Lung (tissue), 12 donors: ENCODE measurements around the gene ZBTB7A. TPM values are rescaled to one million over a fixed set of nuclear protein-coding genes. Genes with fewer than 3 reads are reported as not detected.

Source experiments
- ATAC-seq: fragments of 200-7000 bp; cut with Tn5 transposase; one replicate; pipeline ENCODE4 v1.9.1; 2020; ENCODE audit warnings: moderate number of reproducible peaks; ENCODE audit not compliant: insufficient read depth, low FRiP score
- DNase-seq, 3 donors: peaks; one replicate each; pipeline ENCODE4 v3.0.0-alpha.2; 2013 to 2017
- H3K27ac ChIP-seq, 2 donors: one replicate each; pipeline ENCODE4 v1.5.1; 2013; ENCODE audit warnings: mild to moderate bottlenecking in 2 of 2, moderate library complexity in 2 of 2, control low read depth in 1 of 2, inconsistent platforms in 1 of 2, low read depth in 1 of 2, low read length in 1 of 2
- H3K27me3 ChIP-seq, 3 donors: one replicate each; pipeline ENCODE4 v1.5.1; 2013; ENCODE audit warnings: low read length in 2 of 3; ENCODE audit not compliant: control insufficient read depth in 3 of 3, insufficient read depth in 3 of 3
- H3K36me3 ChIP-seq, 4 donors: one replicate each; pipeline ENCODE4 v1.5.1; 2013; ENCODE audit warnings: low read length in 4 of 4, mild to moderate bottlenecking in 1 of 4, moderate library complexity in 1 of 4; ENCODE audit not compliant: control insufficient read depth in 4 of 4, insufficient read depth in 4 of 4
- H3K4me1 ChIP-seq, 5 donors: one replicate each; pipeline ENCODE4 v1.5.1; 2013; ENCODE audit warnings: low read length in 5 of 5, mild to moderate bottlenecking in 2 of 5, moderate library complexity in 1 of 5; ENCODE audit not compliant: control insufficient read depth in 5 of 5, insufficient read depth in 5 of 5
- H3K4me3 ChIP-seq: one replicate; pipeline ENCODE4 v1.5.1; 2013; ENCODE audit warnings: mild to moderate bottlenecking, control low read depth, moderate library complexity
- H3K9ac ChIP-seq, 2 donors: one replicate each; pipeline ENCODE4 v1.5.1; 2013; ENCODE audit warnings: low read length in 2 of 2, control low read depth in 1 of 2; ENCODE audit not compliant: insufficient read depth in 1 of 2
- H3K9me3 ChIP-seq, 4 donors: one replicate each; pipeline ENCODE4 v1.5.1; 2013; ENCODE audit warnings: low read length in 3 of 4, mild to moderate bottlenecking in 1 of 4, moderate library complexity in 1 of 4; ENCODE audit not compliant: control insufficient read depth in 4 of 4, insufficient read depth in 3 of 4
- WGBS, 2 donors: extraction: QIAGEN DNeasy Blood & Tissue Kit; methylation state at CpG; one replicate each; pipeline ENCODE4 v1.1.7; 2013; 5-methylcytosine and 5-hydroxymethylcytosine counted together
- polyA plus RNA-seq, 2 donors: library from polyadenylated mRNA; stranded (reverse); fragments of 200-250 nt; gene quantifications; one replicate each; pipeline ENCODE4 v1.2.1, GENCODE V29; 2013
- total RNA-seq, 2 donors: library from RNA; depleted of rRNA in 1 of 2; stranded (reverse); fragments of >200 nt in 1 of 2; gene quantifications; one replicate each; pipeline ENCODE4 v1.2.1, GENCODE V29; 2014 to 2021
- TF ChIP-seq, protein P1 (sequence below): IDR thresholded peaks from 2 replicates; pipeline ENCODE4 v1.5.1; 2012; ENCODE audit warnings: mild to moderate bottlenecking; ENCODE audit errors: control extremely low read depth, extremely low read depth
- donor health status: control.
- donor health status: control.
- donor health status: Bipolar disorder and iron deficiency.
- donor health status: healthy.
- donor health status: DM: yes; HTN: yes; CAD: no.

The ZBTB7A gene
- total and polyA plus RNA-seq, 4 donors, result 13.4 to 68.0 (median 19.5) TPM

DNA sequence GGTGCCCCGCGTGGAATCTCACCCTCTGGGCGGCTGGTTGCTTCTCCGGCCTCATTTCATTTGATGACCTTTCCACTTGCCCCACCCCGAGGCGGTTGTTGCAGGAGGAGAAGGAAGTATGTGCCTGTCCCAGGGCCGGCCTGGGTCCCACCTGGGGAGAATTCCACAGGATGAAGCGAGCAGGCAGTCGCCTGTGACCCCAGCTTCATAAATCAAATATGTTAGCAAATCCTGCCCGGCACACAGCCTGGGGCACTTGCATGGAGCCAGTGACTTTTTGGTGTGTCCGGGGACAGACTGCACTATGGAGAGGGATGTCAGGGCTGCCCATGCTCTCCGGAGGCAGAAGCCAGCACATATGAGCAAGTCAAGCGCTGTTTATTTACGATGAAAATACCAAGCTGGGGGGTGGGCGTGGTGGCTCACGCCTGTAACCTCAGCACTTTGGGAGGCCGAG is 19.7 kb upstream of the ZBTB7A start:
- H3K9me3 ChIP-seq, result no peaks in the 10 kb centered on the region
- ATAC-seq (no peak), DNase-seq (no peak)
- H3K4me1 ChIP-seq, result peaks cover 0 to 8% (median 0%) of the 10 kb centered on the region in 5 donors
- no peak overlapping the region for H3K9ac ChIP-seq
- TF ChIP-seq, protein P1, sequence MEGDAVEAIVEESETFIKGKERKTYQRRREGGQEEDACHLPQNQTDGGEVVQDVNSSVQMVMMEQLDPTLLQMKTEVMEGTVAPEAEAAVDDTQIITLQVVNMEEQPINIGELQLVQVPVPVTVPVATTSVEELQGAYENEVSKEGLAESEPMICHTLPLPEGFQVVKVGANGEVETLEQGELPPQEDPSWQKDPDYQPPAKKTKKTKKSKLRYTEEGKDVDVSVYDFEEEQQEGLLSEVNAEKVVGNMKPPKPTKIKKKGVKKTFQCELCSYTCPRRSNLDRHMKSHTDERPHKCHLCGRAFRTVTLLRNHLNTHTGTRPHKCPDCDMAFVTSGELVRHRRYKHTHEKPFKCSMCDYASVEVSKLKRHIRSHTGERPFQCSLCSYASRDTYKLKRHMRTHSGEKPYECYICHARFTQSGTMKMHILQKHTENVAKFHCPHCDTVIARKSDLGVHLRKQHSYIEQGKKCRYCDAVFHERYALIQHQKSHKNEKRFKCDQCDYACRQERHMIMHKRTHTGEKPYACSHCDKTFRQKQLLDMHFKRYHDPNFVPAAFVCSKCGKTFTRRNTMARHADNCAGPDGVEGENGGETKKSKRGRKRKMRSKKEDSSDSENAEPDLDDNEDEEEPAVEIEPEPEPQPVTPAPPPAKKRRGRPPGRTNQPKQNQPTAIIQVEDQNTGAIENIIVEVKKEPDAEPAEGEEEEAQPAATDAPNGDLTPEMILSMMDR, result no peak
- H3K27ac ChIP-seq, result no peak overlapping the region
- H3K27me3 ChIP-seq, result no peaks in the 10 kb centered on the region
- H3K36me3 ChIP-seq, result peaks cover 0 to 17% (median 0%) of the 10 kb centered on the region in 4 donors
- no peak overlapping the region for H3K4me3 ChIP-seq
- WGBS, 2 donors, result 58 to 72% methylated on average over 17 of the region's 17 CpGs

DNA sequence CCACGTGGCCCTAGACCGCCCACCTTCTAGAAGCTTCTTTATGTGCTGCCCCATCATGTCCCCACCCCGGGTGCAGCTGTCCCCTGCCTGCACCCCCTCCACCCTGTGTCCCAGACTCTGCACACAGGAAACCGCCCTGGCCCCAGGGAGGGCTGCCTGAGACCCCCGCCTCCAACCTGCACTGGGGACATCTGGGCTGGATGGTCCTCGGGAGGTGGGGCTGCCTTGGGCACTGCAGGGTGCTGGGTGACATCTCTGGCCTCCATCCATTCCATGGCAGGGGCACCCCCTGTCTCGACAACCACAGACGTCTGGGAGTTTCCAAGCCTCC is 17.8 kb upstream of the ZBTB7A start:
- Histone ChIP-seq H3K9me3 (no peaks in the 10 kb centered on the region), H3K36me3 (peaks cover 0 to 4% (median 0%) of the 10 kb centered on the region in 4 donors), H3K4me1 (peaks cover 0 to 8% (median 0%) of the 10 kb centered on the region in 5 donors), H3K4me3 (no peak overlapping the region), H3K27ac (peak overlapping the region in 1 of 2 donors; percentile 68), H3K27me3 (no peaks in the 10 kb centered on the region), H3K9ac (no peak overlapping the region)
- no peak for ATAC-seq
- 60 to 61% methylated on average over 7 to 8 of the region's 8 CpGs for WGBS, 2 donors
- TF ChIP-seq, protein P1, result no peak
- DNase-seq, result no peak

DNA sequence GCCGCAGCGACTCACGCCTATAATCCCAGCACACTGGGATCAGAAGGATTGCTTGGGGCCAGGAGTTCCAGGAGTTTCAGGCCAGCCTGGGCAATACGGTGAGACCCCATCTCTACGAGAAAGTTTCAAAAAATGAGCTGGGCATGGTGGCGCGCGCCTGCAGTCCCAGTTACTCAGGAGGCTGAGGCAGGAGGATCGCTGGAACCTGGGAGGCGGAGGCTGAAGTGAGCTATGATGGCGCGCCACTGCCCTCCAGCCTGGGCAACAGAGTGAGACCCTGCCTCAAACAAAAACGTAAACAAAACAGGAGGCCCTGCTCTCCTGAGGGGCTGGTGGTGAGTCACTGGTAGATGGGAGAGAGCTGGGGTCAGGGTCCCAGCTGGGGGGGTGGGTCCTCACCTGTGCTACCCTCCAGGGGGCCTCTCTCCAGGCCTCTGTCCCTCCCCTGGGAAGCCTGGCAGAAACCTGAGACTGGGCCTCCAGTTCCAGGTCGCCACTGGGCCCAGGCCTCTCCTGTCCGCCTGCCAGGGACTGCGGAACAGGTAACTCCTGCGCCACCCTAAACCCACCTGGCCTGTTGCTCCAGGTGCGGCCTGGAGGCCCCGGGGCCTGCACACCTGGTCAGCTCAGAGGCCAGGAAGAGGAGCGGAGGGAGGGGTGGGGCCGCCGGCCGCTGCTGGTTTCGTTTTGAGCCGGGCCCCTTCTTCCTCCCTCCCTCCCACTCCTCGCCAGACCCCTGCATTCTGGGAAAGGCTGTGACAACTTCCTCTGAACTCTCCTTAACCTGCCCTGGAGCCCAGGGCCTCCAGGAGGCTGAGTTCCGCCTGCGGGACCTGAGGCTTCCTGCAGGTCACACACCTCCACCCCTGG is 17.2 kb upstream of the ZBTB7A start:
- peak overlapping the region in 1 of 2 donors; percentile 68 for H3K27ac ChIP-seq

More for the DNA sequence above, 17.2 kb upstream of the ZBTB7A start:
- H3K4me1 ChIP-seq, result peaks cover 0 to 8% (median 0%) of the 10 kb centered on the region in 5 donors
- peak; percentile 72 to 85 (median 75) for DNase-seq
- H3K4me3 ChIP-seq, result peak overlapping the region; percentile 12
- TF ChIP-seq, protein P1, result no peak
- peak; percentile 55 for ATAC-seq
- WGBS, 2 donors, result 44 to 51% methylated on average over 27 to 28 of the region's 28 CpGs
- H3K27me3 ChIP-seq, result no peaks in the 10 kb centered on the region
- no peaks in the 10 kb centered on the region for H3K36me3 ChIP-seq
- H3K9ac ChIP-seq, result peak overlapping the region in 1 of 2 donors; percentile 3
- H3K9me3 ChIP-seq, result no peaks in the 10 kb centered on the region
